Testis (tissue), 2 donors: Measurements from ENCODE around the gene DOCK9.

Experiments
- CTCF ChIP-seq, 3 experiments: fragments of 450-650 bp in 2 of 3; fragments of 200-600 bp in 1 of 3; sonication (generic) in 1 of 3; IDR thresholded peaks; one replicate each; pipeline ENCODE4 v1.5.1; 2016 to 2019; ENCODE audit warnings: antibody characterized with exemption in 3 of 3, mild to moderate bottlenecking in 2 of 3, moderate library complexity in 1 of 3
- POLR2A ChIP-seq: fragments of 450-650 bp; IDR thresholded peaks from one replicate; pipeline ENCODE4 v1.6.1; 2017; ENCODE audit warnings: antibody characterized with exemption, mild to moderate bottlenecking, moderate library complexity

- TF ChIP-seq POLR2A (no peak), CTCF (IDR thresholded peaks at IDR 0.05) (no peak)
Measured at GRCh38 chr13:98826146-98826545, 151.7 kb downstream of the DOCK9 start.
